Measurements from ENCODE around the gene PKNOX2.

GRCh38 chr11:125271483-125272091, 107.0 kb downstream of the PKNOX2 start:
- TF ChIP-seq, protein P1, sequence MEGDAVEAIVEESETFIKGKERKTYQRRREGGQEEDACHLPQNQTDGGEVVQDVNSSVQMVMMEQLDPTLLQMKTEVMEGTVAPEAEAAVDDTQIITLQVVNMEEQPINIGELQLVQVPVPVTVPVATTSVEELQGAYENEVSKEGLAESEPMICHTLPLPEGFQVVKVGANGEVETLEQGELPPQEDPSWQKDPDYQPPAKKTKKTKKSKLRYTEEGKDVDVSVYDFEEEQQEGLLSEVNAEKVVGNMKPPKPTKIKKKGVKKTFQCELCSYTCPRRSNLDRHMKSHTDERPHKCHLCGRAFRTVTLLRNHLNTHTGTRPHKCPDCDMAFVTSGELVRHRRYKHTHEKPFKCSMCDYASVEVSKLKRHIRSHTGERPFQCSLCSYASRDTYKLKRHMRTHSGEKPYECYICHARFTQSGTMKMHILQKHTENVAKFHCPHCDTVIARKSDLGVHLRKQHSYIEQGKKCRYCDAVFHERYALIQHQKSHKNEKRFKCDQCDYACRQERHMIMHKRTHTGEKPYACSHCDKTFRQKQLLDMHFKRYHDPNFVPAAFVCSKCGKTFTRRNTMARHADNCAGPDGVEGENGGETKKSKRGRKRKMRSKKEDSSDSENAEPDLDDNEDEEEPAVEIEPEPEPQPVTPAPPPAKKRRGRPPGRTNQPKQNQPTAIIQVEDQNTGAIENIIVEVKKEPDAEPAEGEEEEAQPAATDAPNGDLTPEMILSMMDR (IDR thresholded peaks at IDR 0.05; ENCODE audit: borderline replicate concordance, extremely low read depth, low read length, poor library complexity, severe bottlenecking): no peak
- no peak for TF ChIP-seq EZH2 (IDR thresholded peaks at IDR 0.05; ENCODE audit: borderline replicate concordance, low read depth, low read length, severe bottlenecking)
